CD4-positive, CD25-positive, alpha-beta regulatory T cell (primary cell): ENCODE measurements around the gene TM9SF2. TPM values are rescaled to one million over a fixed set of nuclear protein-coding genes. Genes with fewer than 3 reads are reported as not detected.

Source experiments
- ATAC-seq, 2 donors: fragments of 150-1000 bp; cut with Tn5 transposase; one replicate each; pipeline ENCODE4 v1.10.0; 2021; ENCODE audit warnings: low read depth in 2 of 2, moderate number of reproducible peaks in 2 of 2, moderate library complexity in 1 of 2
- DNase-seq, 3 donors: peaks; one replicate each; pipeline versions ENCODE4 v3.0.0 to v3.0.0-alpha.2; 2012 to 2022; ENCODE audit warnings: mixed read lengths in 1 of 3
- H3K27ac ChIP-seq: one replicate; pipeline ENCODE4 v1.7.0; 2013; ENCODE audit warnings: mild to moderate bottlenecking, low read length; ENCODE audit not compliant: insufficient read depth, poor library complexity, severe bottlenecking
- H3K27me3 ChIP-seq: one replicate; pipeline ENCODE4 v1.7.0; 2013; ENCODE audit warnings: low read length; ENCODE audit not compliant: control insufficient read depth, insufficient read depth
- H3K36me3 ChIP-seq: one replicate; pipeline ENCODE4 v1.7.0; 2013; ENCODE audit warnings: mild to moderate bottlenecking, low read length, moderate library complexity; ENCODE audit not compliant: control insufficient read depth, insufficient read depth
- H3K4me1 ChIP-seq: 2 replicates; pipeline ENCODE4 v1.7.0; 2013; ENCODE audit warnings: mild to moderate bottlenecking, low read length; ENCODE audit not compliant: insufficient read depth, control insufficient read depth, poor library complexity, severe bottlenecking
- H3K4me3 ChIP-seq: one replicate; pipeline ENCODE4 v1.7.0; 2013; ENCODE audit warnings: low read depth, mild to moderate bottlenecking, low read length, moderate library complexity
- H3K9me3 ChIP-seq, 2 experiments: 1 replicate in 1 of 2; 2 replicates in 1 of 2; pipeline ENCODE4 v1.7.0; 2013; ENCODE audit warnings: low read length in 2 of 2, mild to moderate bottlenecking in 1 of 2, moderate library complexity in 1 of 2; ENCODE audit not compliant: control insufficient read depth in 2 of 2
- H3K27ac Mint-ChIP-seq, 3 donors: one replicate each; pipeline ENCODE4 v1.8.0; 2020 to 2022; ENCODE audit warnings: mild to moderate bottlenecking in 3 of 3, mixed read lengths in 3 of 3, moderate library complexity in 2 of 3
- H3K27me3 Mint-ChIP-seq: one replicate; pipeline ENCODE4 v1.8.0; 2022; ENCODE audit warnings: mild to moderate bottlenecking, mixed read lengths
- H3K36me3 Mint-ChIP-seq: one replicate; pipeline ENCODE4 v1.8.0; 2020; ENCODE audit warnings: mixed read lengths
- H3K4me1 Mint-ChIP-seq, 4 donors: one replicate each; pipeline ENCODE4 v1.8.0; 2020 to 2022; ENCODE audit warnings: mixed read lengths in 4 of 4, mild to moderate bottlenecking in 1 of 4
- H3K4me3 Mint-ChIP-seq, 4 donors: one replicate each; pipeline ENCODE4 v1.8.0; 2020 to 2022; ENCODE audit warnings: mild to moderate bottlenecking in 4 of 4, mixed read lengths in 4 of 4, moderate library complexity in 3 of 4
- H3K9me3 Mint-ChIP-seq, 7 donors: one replicate each; pipeline ENCODE4 v1.8.0; 2020 to 2022; ENCODE audit warnings: mixed read lengths in 7 of 7, mild to moderate bottlenecking in 3 of 7, moderate library complexity in 2 of 7
- polyA plus RNA-seq, 4 donors: library from polyadenylated mRNA; unstranded; fragments of 300-500 nt; fragmentation: Illumina TruSeq; gene quantifications; one replicate each; pipeline ENCODE4 v1.2.3, GENCODE V29; 2021
- total RNA-seq: library from RNA; stranded (reverse); gene quantifications from one replicate; pipeline ENCODE4 v1.2.3, GENCODE V29; 2022

The TM9SF2 gene
- total and polyA plus RNA-seq, 5 donors from 2014 or later, result 53.7 to 124 (median 111) TPM

DNA sequence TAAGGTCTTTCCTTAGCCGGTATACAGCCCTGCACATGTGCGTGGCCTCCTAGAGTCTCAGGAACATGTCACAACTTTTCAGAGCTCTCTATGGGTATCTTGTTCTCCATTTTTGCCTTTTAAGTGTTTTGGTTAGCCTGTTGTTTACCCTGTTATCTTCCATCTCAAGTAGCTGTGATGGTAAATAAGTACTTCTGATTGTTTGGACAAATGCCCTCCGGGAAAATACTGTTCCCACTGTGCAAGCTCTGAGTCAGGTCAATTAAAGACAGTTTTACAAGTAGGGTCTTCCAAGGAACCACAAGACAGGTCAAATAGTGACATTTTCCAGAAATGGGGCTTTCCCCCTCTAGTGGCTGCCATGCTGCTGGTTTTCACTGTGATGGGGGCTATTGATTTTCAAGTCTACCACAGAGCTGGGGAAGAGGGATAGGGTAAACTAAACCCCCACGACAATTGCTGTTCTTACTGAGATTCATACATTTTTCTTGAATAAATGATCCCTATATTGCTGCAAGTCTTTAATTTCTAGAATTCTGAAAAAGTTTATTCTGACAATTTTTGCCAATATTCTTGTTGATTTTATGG, 109.5 kb downstream of the TM9SF2 start:
- ATAC-seq (no peak), DNase-seq (no peak)
- Mint-ChIP-seq H3K4me1 (peaks cover 15 to 58% (median 43%) of the 10 kb centered on the region in 4 donors), H3K27me3 (no peaks in the 10 kb centered on the region), H3K36me3 (peaks cover 6% of the 10 kb centered on the region), H3K4me3 (peak overlapping the region in 1 of 4 donors; percentile 80), H3K27ac (peak overlapping the region in 1 of 3 donors; percentile 84), H3K9me3 (no peaks in the 10 kb centered on the region)
- H3K4me3 ChIP-seq, result no peak overlapping the region
- H3K9me3 ChIP-seq, result no peaks in the 10 kb centered on the region
- H3K27ac ChIP-seq, result no peak overlapping the region
- peaks cover 11% of the 10 kb centered on the region for H3K4me1 ChIP-seq
- H3K36me3 ChIP-seq, result no peaks in the 10 kb centered on the region
- H3K27me3 ChIP-seq, result no peaks in the 10 kb centered on the region

Other genes with a start within 250 kb of the TM9SF2 start
- 8.6 TPM for gene GPR18, start 243.1 kb upstream of the TM9SF2 start, total RNA-seq
- 10 to 100 TPM in 2 of 4 donors, 1 to 10 TPM in 2; 6.1 to 22.6 (median 10.5) TPM for gene GPR18, start 243.1 kb upstream of the TM9SF2 start, polyA plus RNA-seq
- 206 TPM for gene GPR183, start 194.1 kb upstream of the TM9SF2 start, total RNA-seq
- 100 to 1,000 TPM; 262 to 418 (median 324) TPM for gene GPR183, start 194.1 kb upstream of the TM9SF2 start, polyA plus RNA-seq
- 12.0 TPM for gene CLYBL, start 105.2 kb downstream of the TM9SF2 start, total RNA-seq
- 10 to 100 TPM; 15.3 to 17.7 (median 16.6) TPM for gene CLYBL, start 105.2 kb downstream of the TM9SF2 start, polyA plus RNA-seq